Measurements from ENCODE around the gene PLEKHJ1. TPM values are rescaled to one million over a fixed set of nuclear protein-coding genes. Genes with fewer than 3 reads are reported as not detected.
A peak's percentile ranks its signal among the peaks of the same experiment; 100 is the strongest.

PLEKHJ1 gene
- total RNA-seq, 4 donors from 2014 or later: 156 to 298 (median 227) TPM

DNA sequence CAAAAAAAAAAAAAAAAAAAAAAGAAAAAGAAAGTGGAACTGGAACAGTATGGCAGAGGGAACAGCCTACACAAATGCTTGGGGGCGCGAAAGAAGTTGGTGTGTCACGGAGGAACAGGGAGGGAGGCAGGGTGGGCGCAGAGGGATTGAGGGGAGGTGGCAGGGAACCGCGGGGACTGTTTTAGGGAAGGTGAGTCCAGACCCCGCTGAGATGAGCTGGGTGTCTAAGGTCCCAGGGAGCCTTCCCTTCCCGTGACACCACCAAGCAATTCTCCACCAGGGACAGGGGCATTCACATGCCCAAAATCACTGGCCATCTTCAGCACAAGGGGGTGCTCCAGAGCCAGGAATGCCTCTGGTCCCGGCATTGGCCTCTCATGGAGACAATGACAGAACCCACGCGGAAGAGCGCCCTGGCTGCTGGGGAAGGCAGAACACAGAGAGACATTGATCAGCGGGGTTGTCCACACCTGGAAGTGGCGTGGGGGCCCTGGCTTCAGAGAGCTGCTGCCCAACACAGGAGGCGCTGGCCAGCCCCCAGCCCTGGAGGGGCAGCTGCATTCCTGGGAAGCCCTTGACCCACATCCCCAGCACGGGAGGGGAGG is 38.9 kb upstream of the PLEKHJ1 start:
- H3K4me1 ChIP-seq: peaks cover 7 to 57% (median 27%) of the 10 kb centered on the region in 4 donors
- peak overlapping the region in 3 of 4 donors; percentile 43 to 57 (median 55) for H3K27ac ChIP-seq
- no peak for TF ChIP-seq POLR2A (IDR thresholded peaks at IDR 0.05)
- TF ChIP-seq, protein P1, sequence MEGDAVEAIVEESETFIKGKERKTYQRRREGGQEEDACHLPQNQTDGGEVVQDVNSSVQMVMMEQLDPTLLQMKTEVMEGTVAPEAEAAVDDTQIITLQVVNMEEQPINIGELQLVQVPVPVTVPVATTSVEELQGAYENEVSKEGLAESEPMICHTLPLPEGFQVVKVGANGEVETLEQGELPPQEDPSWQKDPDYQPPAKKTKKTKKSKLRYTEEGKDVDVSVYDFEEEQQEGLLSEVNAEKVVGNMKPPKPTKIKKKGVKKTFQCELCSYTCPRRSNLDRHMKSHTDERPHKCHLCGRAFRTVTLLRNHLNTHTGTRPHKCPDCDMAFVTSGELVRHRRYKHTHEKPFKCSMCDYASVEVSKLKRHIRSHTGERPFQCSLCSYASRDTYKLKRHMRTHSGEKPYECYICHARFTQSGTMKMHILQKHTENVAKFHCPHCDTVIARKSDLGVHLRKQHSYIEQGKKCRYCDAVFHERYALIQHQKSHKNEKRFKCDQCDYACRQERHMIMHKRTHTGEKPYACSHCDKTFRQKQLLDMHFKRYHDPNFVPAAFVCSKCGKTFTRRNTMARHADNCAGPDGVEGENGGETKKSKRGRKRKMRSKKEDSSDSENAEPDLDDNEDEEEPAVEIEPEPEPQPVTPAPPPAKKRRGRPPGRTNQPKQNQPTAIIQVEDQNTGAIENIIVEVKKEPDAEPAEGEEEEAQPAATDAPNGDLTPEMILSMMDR (IDR thresholded peaks at IDR 0.05): peak; percentile 41 to 79 (median 73)
- DNase-seq: peak; percentile 66 to 86 (median 77)
- peaks cover 0 to 19% (median 0%) of the 10 kb centered on the region in 3 donors for H3K36me3 ChIP-seq
- H3K4me3 ChIP-seq: no peak overlapping the region
- H3K9me3 ChIP-seq: no peaks in the 10 kb centered on the region
- no peaks in the 10 kb centered on the region for H3K27me3 ChIP-seq

DNA sequence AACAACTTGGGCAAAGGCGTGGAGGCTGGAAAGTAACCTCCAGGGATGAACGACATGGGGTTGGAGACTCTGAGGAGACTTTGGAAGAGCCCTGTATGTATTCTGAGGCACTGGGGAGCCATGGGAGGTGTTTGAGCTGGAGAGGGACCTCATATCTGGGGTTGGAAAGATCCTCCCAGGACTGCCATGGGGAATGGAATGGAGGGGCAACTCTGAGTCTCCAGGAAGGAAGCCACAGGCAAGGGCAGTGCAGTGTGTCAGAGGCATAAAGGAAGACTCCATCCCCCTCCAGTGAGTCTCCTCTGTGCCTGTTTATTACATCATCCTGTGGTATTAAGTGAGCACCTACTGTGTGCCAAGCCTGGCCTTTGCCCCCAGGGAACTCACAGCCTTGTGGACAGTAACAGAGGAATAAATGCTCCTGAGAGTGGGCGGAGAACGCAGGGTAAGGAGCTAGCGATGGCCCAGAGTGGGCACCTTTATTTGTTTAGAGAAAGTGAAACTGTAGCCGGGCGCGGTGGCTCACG is 38.1 kb upstream of the PLEKHJ1 start:
- Histone ChIP-seq H3K4me3 (peak overlapping the region in 2 of 4 donors; percentile 26 to 98), H3K36me3 (peaks cover 0 to 19% (median 0%) of the 10 kb centered on the region in 3 donors), H3K27me3 (no peaks in the 10 kb centered on the region), H3K27ac (peak overlapping the region; percentile 98 to 99 (median 98)), H3K4me1 (peaks cover 7 to 57% (median 27%) of the 10 kb centered on the region in 4 donors), H3K9me3 (no peaks in the 10 kb centered on the region)
- TF ChIP-seq, protein P1 (IDR thresholded peaks at IDR 0.05): no peak
- TF ChIP-seq POLR2A (IDR thresholded peaks at IDR 0.05): no peak
- no peak for DNase-seq

DNA sequence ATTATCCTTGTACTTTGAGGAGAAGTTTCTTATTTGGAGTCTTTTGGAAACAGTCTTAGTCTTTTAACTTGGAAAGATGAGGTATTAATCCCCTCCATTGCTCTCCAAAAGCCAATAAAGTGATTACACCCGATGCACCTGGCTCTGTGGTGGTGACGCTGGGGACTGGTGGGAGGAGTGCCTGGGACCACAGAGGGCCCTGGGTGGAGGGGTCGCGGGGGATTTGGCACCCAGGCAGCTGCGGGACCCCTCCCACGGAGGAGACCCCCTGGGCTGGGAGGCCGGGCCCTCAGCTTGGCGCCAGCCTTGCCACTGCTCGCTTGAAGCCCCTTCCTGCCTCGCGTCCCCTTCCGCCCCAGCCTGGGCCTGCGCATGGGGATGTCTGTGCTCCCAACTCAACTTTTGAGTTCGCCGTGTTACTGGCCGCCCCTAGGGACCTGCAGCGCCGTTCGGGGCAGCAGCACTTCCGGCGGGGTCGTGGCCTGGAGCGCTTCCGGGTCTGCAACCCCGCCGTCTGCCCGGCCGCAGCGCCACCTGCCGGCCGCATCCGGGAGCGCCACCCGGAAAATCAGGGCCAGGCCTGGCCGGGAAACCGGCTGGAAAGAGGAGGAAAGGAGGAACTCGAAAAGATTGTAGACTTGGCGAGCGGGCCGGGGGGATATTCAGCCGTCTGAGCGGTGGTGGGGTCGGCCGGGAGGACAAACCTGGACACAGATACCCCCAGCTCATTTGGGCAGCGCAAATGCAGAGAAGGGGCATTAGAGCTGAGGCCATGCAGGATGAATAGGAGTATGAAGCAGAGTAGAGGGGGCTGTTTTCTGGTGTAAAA is 37.4 kb upstream of the PLEKHJ1 start:
- Histone ChIP-seq H3K27ac (peak overlapping the region; percentile 98 to 99 (median 98)), H3K4me3 (peak overlapping the region in 3 of 4 donors; percentile 26 to 98 (median 93)), H3K27me3 (no peaks in the 10 kb centered on the region), H3K4me1 (peaks cover 7 to 57% (median 27%) of the 10 kb centered on the region in 4 donors), H3K36me3 (peaks cover 0 to 19% (median 0%) of the 10 kb centered on the region in 3 donors), H3K9me3 (no peaks in the 10 kb centered on the region)
- DNase-seq: peak; percentile 87 to 92 (median 89)
- no peak for TF ChIP-seq POLR2A (IDR thresholded peaks at IDR 0.05)
- TF ChIP-seq, protein P1 (IDR thresholded peaks at IDR 0.05): peak; percentile 95 to 100 (median 98)

DNA sequence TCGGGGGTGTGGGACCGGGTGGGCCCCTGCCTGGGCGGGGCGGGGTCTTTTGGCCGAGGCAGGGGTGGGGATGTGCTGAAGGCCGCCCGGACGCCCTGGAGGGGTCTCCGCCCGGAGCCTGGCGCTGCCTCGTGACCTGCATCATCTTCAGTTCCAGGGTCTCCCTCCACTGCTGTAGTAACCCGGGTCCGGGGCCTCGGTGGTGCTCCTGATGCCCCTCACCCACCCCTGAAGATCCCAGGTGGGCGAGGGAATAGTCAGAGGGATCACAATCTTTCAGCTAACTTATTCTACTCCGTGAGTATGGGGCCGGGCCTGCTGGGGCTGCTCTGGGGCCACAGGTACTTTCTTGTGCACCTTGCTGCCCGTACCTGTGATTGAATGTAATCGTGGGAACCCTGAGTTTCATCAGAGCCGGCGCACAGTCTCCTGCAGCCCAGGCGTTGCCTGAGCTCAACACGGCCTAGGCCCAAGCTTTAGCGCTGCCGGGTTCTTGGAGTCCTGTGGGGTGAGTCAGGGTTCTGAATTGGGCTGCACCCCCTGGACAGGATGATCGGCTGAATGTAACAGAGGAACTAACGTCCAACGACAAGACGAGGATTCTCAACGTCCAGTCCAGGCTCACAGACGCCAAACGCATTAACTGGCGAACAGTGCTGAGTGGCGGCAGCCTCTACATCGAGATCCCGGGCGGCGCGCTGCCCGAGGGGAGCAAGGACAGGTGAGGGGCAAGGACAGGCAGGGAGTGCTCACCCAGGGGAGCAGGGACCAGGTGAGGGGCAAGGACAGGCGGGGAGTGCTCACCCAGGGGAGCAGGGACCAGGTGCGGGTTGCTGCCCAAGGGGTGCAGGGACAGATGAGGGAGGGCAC is 35.3 kb upstream of the PLEKHJ1 start:
- DNase-seq: peak in 1 of 3 donors; percentile 64
- peak overlapping the region; percentile 87 to 98 (median 92) for H3K4me3 ChIP-seq
- peak overlapping the region; percentile 98 to 99 (median 98) for H3K27ac ChIP-seq
- H3K9me3 ChIP-seq: no peaks in the 10 kb centered on the region
- TF ChIP-seq POLR2A (IDR thresholded peaks at IDR 0.05): no peak
- no peaks in the 10 kb centered on the region for H3K27me3 ChIP-seq
- peaks cover 0 to 19% (median 0%) of the 10 kb centered on the region in 3 donors for H3K36me3 ChIP-seq
- peaks cover 9 to 60% (median 33%) of the 10 kb centered on the region in 4 donors for H3K4me1 ChIP-seq

DNA sequence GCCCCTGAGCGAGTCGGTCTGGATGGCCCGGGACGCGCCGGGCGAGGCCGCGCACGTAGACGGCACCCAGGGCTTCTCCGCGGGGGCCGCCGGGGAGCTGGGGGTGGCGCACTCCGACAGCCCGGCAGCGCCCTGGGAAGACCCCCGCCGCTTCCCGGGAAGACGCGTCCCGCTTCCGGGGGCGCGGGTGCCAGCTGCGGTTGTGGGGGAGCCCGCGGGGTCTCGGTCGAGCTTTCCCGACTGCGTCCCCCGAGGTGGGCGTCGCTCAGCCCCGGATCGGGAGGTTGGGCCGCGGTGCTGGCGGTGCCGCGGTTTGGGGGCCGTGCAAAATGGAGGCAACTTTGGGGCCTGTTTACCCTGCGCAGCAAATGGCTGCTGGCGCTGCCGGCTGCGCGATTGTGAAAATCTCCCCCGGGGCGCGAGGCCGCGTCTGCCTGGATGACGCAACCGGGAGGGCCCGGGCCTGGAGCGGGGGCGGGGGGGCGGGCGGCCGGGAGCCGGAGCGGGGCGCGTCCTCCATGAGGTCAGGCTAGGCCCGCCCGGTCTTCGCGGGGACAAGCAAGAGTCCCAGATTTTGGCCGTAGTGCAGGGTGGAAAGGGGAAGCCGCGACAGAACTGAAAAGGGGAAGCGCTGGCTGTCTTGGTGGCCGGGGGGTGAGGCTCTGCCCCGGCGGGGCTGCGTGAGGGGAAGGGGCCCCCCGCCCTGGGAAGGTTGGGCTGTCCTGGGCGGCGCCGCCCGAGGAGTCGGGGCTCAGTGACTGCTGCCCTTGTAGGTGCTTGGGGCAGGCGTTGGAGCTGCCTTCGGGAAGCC is 34.5 kb upstream of the PLEKHJ1 start:
- H3K27ac ChIP-seq: peak overlapping the region; percentile 98 to 99 (median 98)
- peaks cover 0 to 19% (median 0%) of the 10 kb centered on the region in 3 donors for H3K36me3 ChIP-seq
- no peaks in the 10 kb centered on the region for H3K27me3 ChIP-seq
- peak; percentile 47 to 69 for TF ChIP-seq POLR2A (IDR thresholded peaks at IDR 0.05)
- TF ChIP-seq, protein P1 (IDR thresholded peaks at IDR 0.05): no peak
- DNase-seq: peak; percentile 70 to 90 (median 87)
- no peaks in the 10 kb centered on the region for H3K9me3 ChIP-seq
- peaks cover 11 to 53% (median 34%) of the 10 kb centered on the region in 4 donors for H3K4me1 ChIP-seq
- H3K4me3 ChIP-seq: peak overlapping the region; percentile 87 to 98 (median 92)
